GM12878 (cell line): ENCODE results near the gene APC2. TPM values are rescaled to one million over a fixed set of nuclear protein-coding genes. Genes with fewer than 3 reads are reported as not detected.
A peak's percentile ranks its signal among the peaks of the same experiment; 100 is the strongest.

Experiments used
- BCLAF1 ChIP-seq: fragments of 450-650 bp; IDR thresholded peaks from 2 replicates; pipeline ENCODE4 v1.6.1; 2017; ENCODE audit warnings: antibody characterized with exemption, mild to moderate bottlenecking, moderate library complexity
- CBX3 ChIP-seq: fragments of 200-600 bp; sonication (generic); IDR thresholded peaks from 2 replicates; pipeline ENCODE4 v1.6.1; 2016; ENCODE audit warnings: low read depth, borderline replicate concordance
- CEBPB ChIP-seq, 2 experiments: fragments of 150-350 bp in 1 of 2; IDR thresholded peaks; 2 replicates each; pipeline ENCODE4 v1.6.1; 2012 to 2014; ENCODE audit warnings: low read depth in 2 of 2, low read length in 2 of 2, borderline replicate concordance in 1 of 2, inconsistent platforms in 1 of 2
- E2F4 ChIP-seq: IDR thresholded peaks from 2 replicates; pipeline ENCODE4 v1.6.1; 2012; ENCODE audit warnings: low read depth, low read length, improper control_type of control experiment
- FOS ChIP-seq: IDR thresholded peaks from 3 replicates; pipeline ENCODE4 v1.6.1; 2011; ENCODE audit warnings: borderline replicate concordance; ENCODE audit not compliant: insufficient read length; ENCODE audit errors: extremely low read depth
- FOXK2 ChIP-seq: fragments of 450-650 bp; IDR thresholded peaks from 2 replicates; pipeline ENCODE4 v1.6.1; 2017; ENCODE audit warnings: mild to moderate bottlenecking, moderate library complexity
- IKZF2 ChIP-seq, 2 experiments: fragments of 450-650 bp; IDR thresholded peaks; 2 replicates each; pipeline ENCODE4 v1.6.1; 2017; ENCODE audit warnings: mild to moderate bottlenecking in 2 of 2, moderate library complexity in 2 of 2
- MTA3 ChIP-seq: IDR thresholded peaks from 2 replicates; pipeline ENCODE4 v1.6.1; 2012; ENCODE audit warnings: low read length, inconsistent platforms, borderline replicate concordance
- NFXL1 ChIP-seq: fragments of 450-650 bp; IDR thresholded peaks from 2 replicates; pipeline ENCODE4 v1.6.1; 2017; ENCODE audit warnings: antibody characterized with exemption, mild to moderate bottlenecking, borderline replicate concordance
- RUNX3 ChIP-seq: IDR thresholded peaks from 2 replicates; pipeline ENCODE4 v1.6.1; 2012; ENCODE audit warnings: low read length, inconsistent platforms
- SKIL ChIP-seq: fragments of 450-650 bp; IDR thresholded peaks from 2 replicates; pipeline ENCODE4 v1.6.1; 2017; ENCODE audit warnings: mild to moderate bottlenecking, low read depth, inconsistent platforms; ENCODE audit not compliant: poor library complexity, severe bottlenecking
- SMARCA5 ChIP-seq: fragments of 450-650 bp; IDR thresholded peaks from 2 replicates; pipeline ENCODE4 v1.6.1; 2017; ENCODE audit warnings: mild to moderate bottlenecking
- SMC3 ChIP-seq: IDR thresholded peaks from 2 replicates; pipeline ENCODE4 v1.6.1; 2011; ENCODE audit warnings: low read length, improper control_type of control experiment, borderline replicate concordance
- STAT3 ChIP-seq: IDR thresholded peaks from 2 replicates; pipeline ENCODE4 v1.6.1; 2011; ENCODE audit warnings: low read depth, low read length, improper control_type of control experiment
- TCF12 ChIP-seq: IDR thresholded peaks from 2 replicates; pipeline ENCODE4 v1.6.1; 2011; ENCODE audit warnings: low read depth, mild to moderate bottlenecking, low read length
- WRNIP1 ChIP-seq: IDR thresholded peaks from 2 replicates; pipeline ENCODE4 v1.6.1; 2011; ENCODE audit warnings: low read depth, low read length, improper control_type of control experiment, borderline replicate concordance
- YY1 ChIP-seq: IDR thresholded peaks from 2 replicates; pipeline ENCODE4 v1.6.1; 2011; ENCODE audit warnings: low read depth, mild to moderate bottlenecking, low read length
- ZBTB40 ChIP-seq: fragments of 450-650 bp; IDR thresholded peaks from 2 replicates; pipeline ENCODE4 v1.6.1; 2016; ENCODE audit warnings: mild to moderate bottlenecking, moderate library complexity, borderline replicate concordance
- ZNF207 ChIP-seq: fragments of 450-650 bp; IDR thresholded peaks from 2 replicates; pipeline ENCODE4 v1.6.1; 2014; ENCODE audit warnings: antibody characterized with exemption, mild to moderate bottlenecking, borderline replicate concordance
- ZNF622 ChIP-seq: fragments of 450-650 bp; IDR thresholded peaks from 2 replicates; pipeline ENCODE4 v1.6.1; 2017; ENCODE audit warnings: mild to moderate bottlenecking, inconsistent platforms
- polyA plus RNA-seq, 11 experiments: library from polyadenylated mRNA; depleted of rRNA in 4 of 11; unstranded in 6 of 11; stranded (reverse) in 5 of 11; fragments of >200 nt; fragmentation: Nextera tagmentation in 4 of 11; fragmentation: Illumina TruSeq in 1 of 11; extraction: Ambion mirVana in 4 of 11; extraction: Trizol in 1 of 11; gene quantifications; 1 replicate in 1 of 11; 2 replicates in 10 of 11; pipeline versions ENCODE4 v1.2.1 to v1.2.3, GENCODE V29; 2011 to 2016; ENCODE audit warnings: inconsistent platforms in 2 of 11, missing spikeins in 2 of 11, low read depth in 1 of 11
- total RNA-seq, 4 experiments: library from RNA; depleted of rRNA in 3 of 4; stranded (reverse); fragments of >200 nt in 3 of 4; fragmentation: Illumina TruSeq in 1 of 4; extraction: Trizol in 1 of 4; gene quantifications; 2 replicates each; pipeline versions ENCODE4 v1.2.1 to v1.2.3, GENCODE V29; 2013 to 2021

The APC2 gene
- total and polyA plus RNA-seq, 10 of the 15 experiments (the other 5 are each of a cell fraction or from before 2014, with no cell fraction given): under 0.01 to 0.73 (median 0.04) TPM; not detected in 5

GRCh38 chr19:1406774-1407527, 43.0 kb upstream of the APC2 start (continued):
- TF ChIP-seq SKIL: no peak
- no peak for TF ChIP-seq CEBPB (IDR thresholded peaks at IDR 0.05; ENCODE audit: borderline replicate concordance in 1 of 2, low read depth in 2 of 2, low read length in 2 of 2)
- TF ChIP-seq E2F4: peak; percentile 39; the same call in 1 of the 2 replicates
- no peak for TF ChIP-seq MTA3
- no peak for TF ChIP-seq WRNIP1
- TF ChIP-seq SMC3: no peak
- TF ChIP-seq FOXK2: no peak
- TF ChIP-seq NFXL1: no peak
- TF ChIP-seq STAT3: no peak
- no peak for TF ChIP-seq BCLAF1
- peak; percentile 20 to 53; a peak in 1 of 4 replicates for TF ChIP-seq IKZF2 (IDR thresholded peaks at IDR 0.05)
- no peak for TF ChIP-seq FOS
- TF ChIP-seq ZNF622: no peak
- TF ChIP-seq TCF12: no peak
- peak; percentile 87; the same call in 1 of the 2 replicates for TF ChIP-seq SMARCA5
- TF ChIP-seq RUNX3: peak; percentile 49
- no peak; the same call in 1 of the 2 replicates for TF ChIP-seq YY1
- peak; percentile 97 for TF ChIP-seq ZNF207
- no peak for TF ChIP-seq CBX3
- no peak for TF ChIP-seq ZBTB40
